Skin of body (tissue), 2 donors: ENCODE measurements around the gene UBE2D1. TPM values are rescaled to one million over a fixed set of nuclear protein-coding genes. Genes with fewer than 3 reads are reported as not detected.

Experiments
- DNase-seq: peaks from one replicate; lab custom pipeline; 2025; lab: John Stamatoyannopoulos, UW
- total RNA-seq: library from RNA; depleted of rRNA; stranded (reverse); fragments of >200 nt; gene quantifications from one replicate; pipeline ENCODE4 v1.2.3, GENCODE V29; 2014

Gene UBE2D1
- 12.3 TPM for total RNA-seq

GRCh38 chr10:58334817-58335305 lies at the start of gene UBE2D1:
Gene UBE2D1 (plus strand): TSS chr10:58335006. CDS start chr10:58335202, 196 bp downstream.
- DNase-seq, result peak; percentile 51

GRCh38 chr10:58291538-58292174 lies 43.1 kb upstream of the UBE2D1 start:
- DNase-seq, result peak; percentile 58

- no peak for DNase-seq
Observed at GRCh38 chr10:58293989-58294388, 40.8 kb upstream of the UBE2D1 start.

GRCh38 chr10:58299580-58299979 lies 35.2 kb upstream of the UBE2D1 start:
- DNase-seq, result no peak

- no peak for DNase-seq
Observed at GRCh38 chr10:58300676-58301075, 34.1 kb upstream of the UBE2D1 start.

GRCh38 chr10:58302254-58302653 lies 32.6 kb upstream of the UBE2D1 start:
- no peak for DNase-seq

- no peak for DNase-seq
Observed at GRCh38 chr10:58304099-58304633, 30.6 kb upstream of the UBE2D1 start.

- DNase-seq, result no peak
Observed at GRCh38 chr10:58305821-58306220, 29.0 kb upstream of the UBE2D1 start.

- DNase-seq, result no peak
Observed at GRCh38 chr10:58307676-58308075, 27.1 kb upstream of the UBE2D1 start.

GRCh38 chr10:58311026-58311425 lies 23.8 kb upstream of the UBE2D1 start:
- no peak for DNase-seq

GRCh38 chr10:58316874-58317273 lies 17.9 kb upstream of the UBE2D1 start:
- DNase-seq, result no peak

GRCh38 chr10:58318346-58318745 lies 16.5 kb upstream of the UBE2D1 start:
- DNase-seq, result no peak

- no peak for DNase-seq
Observed at GRCh38 chr10:58319599-58319998, 15.2 kb upstream of the UBE2D1 start.

- no peak for DNase-seq
Observed at GRCh38 chr10:58320351-58321049, 14.3 kb upstream of the UBE2D1 start.

- no peak for DNase-seq
Observed at GRCh38 chr10:58322072-58322834, 12.6 kb upstream of the UBE2D1 start.

GRCh38 chr10:58322835-58323209 lies 12.0 kb upstream of the UBE2D1 start:
- no peak for DNase-seq

- DNase-seq, result no peak
Observed at GRCh38 chr10:58326967-58327381, 7.8 kb upstream of the UBE2D1 start.

- no peak for DNase-seq
Observed at GRCh38 chr10:58328233-58328632, 6.6 kb upstream of the UBE2D1 start.

GRCh38 chr10:58330431-58330830 lies 4.4 kb upstream of the UBE2D1 start:
- DNase-seq, result no peak

- DNase-seq, result no peak
Observed at GRCh38 chr10:58331646-58332045, 3.2 kb upstream of the UBE2D1 start.

- DNase-seq, result no peak
Observed at GRCh38 chr10:58335306-58336005, 650 bp downstream of the UBE2D1 start.
